Sigmoid colon (tissue), 7 donors: ENCODE data around the gene NDUFA8. TPM values are rescaled to one million over a fixed set of nuclear protein-coding genes. Genes with fewer than 3 reads are reported as not detected.

Experiments
- DNase-seq: peaks from one replicate; pipeline ENCODE4 v3.0.0-alpha.2; 2019
- H3K27ac ChIP-seq, 4 donors: fragments of 200-600 bp; sonication (generic); one replicate each; pipeline ENCODE4 v1.5.1; 2016 to 2019; ENCODE audit warnings: mild to moderate bottlenecking in 1 of 4
- H3K27me3 ChIP-seq, 3 donors: fragments of 200-600 bp; sonication (generic); one replicate each; pipeline ENCODE4 v1.5.1; 2019; ENCODE audit warnings: mild to moderate bottlenecking in 1 of 3
- H3K36me3 ChIP-seq, 4 donors: fragments of 200-600 bp; sonication (generic); one replicate each; pipeline ENCODE4 v1.5.1; 2016 to 2019
- H3K4me1 ChIP-seq, 4 donors: fragments of 200-600 bp; sonication (generic); one replicate each; pipeline ENCODE4 v1.5.1; 2017 to 2019
- H3K4me3 ChIP-seq, 4 donors: fragments of 200-600 bp; sonication (generic); one replicate each; pipeline ENCODE4 v1.5.1; 2017 to 2019; ENCODE audit warnings: mild to moderate bottlenecking in 2 of 4, moderate library complexity in 1 of 4
- H3K9me3 ChIP-seq, 4 donors: fragments of 200-600 bp in 3 of 4; sonication (generic) in 3 of 4; one replicate each; pipeline versions ENCODE4 v1.5.1 to v1.6.1; 2013 to 2019
- CTCF ChIP-seq, 4 experiments: fragments of 450-650 bp in 3 of 4; fragments of 200-600 bp in 1 of 4; IDR thresholded peaks; one replicate each; pipeline ENCODE4 v1.5.1; 2016 to 2019; ENCODE audit warnings: antibody characterized with exemption in 4 of 4, mild to moderate bottlenecking in 3 of 4, moderate library complexity in 2 of 4
- EP300 ChIP-seq, 4 donors: sonication (generic); formaldehyde crosslinking; IDR thresholded peaks; one replicate each; pipeline ENCODE4 v1.6.1; 2017; ENCODE audit warnings: antibody characterized with exemption in 4 of 4
- POLR2A ChIP-seq, 2 donors: fragments of 450-650 bp; IDR thresholded peaks; one replicate each; pipeline ENCODE4 v1.6.1; 2016; ENCODE audit warnings: antibody characterized with exemption in 2 of 2, mild to moderate bottlenecking in 2 of 2, moderate library complexity in 2 of 2
- POLR2AphosphoS5 ChIP-seq, 4 donors: sonication (generic); formaldehyde crosslinking; IDR thresholded peaks; one replicate each; pipeline ENCODE4 v1.6.1; 2017; ENCODE audit warnings: antibody characterized with exemption in 4 of 4
- WGBS, 2 donors: extraction: QIAGEN DNeasy Blood & Tissue Kit; methylation state at CpG; one replicate each; pipeline ENCODE4 v1.1.7; 2013; 5-methylcytosine and 5-hydroxymethylcytosine counted together
- intact Hi-C: fragments of 100-400 bp; cut with DNase I; formaldehyde crosslinking; loops from one replicate; pipeline ENCODE4 v1.15.1; 2023
- polyA plus RNA-seq, 3 donors: library from polyadenylated mRNA; stranded (reverse); fragments of 200-250 nt; gene quantifications; one replicate each; pipeline ENCODE4 v1.2.3, GENCODE V29; 2013
- total RNA-seq, 4 donors: library from RNA; depleted of rRNA; stranded (reverse); fragments of >200 nt; gene quantifications; one replicate each; pipeline ENCODE4 v1.1.0, GENCODE V29; 2016
- donor health status: healthy with polysubstance abuse.
- donor health status: Bipolar disorder and iron deficiency.
- donor health status: healthy.

The NDUFA8 gene
- total and polyA plus RNA-seq, 7 donors: 63.9 to 194 (median 92.7) TPM

GRCh38 chr9:122116448-122117173 is 43.0 kb downstream of the NDUFA8 start:
- no peaks in the 10 kb centered on the region for H3K36me3 ChIP-seq
- no peaks in the 10 kb centered on the region for H3K9me3 ChIP-seq
- no peaks in the 10 kb centered on the region for H3K4me1 ChIP-seq
- H3K27ac ChIP-seq: no peak overlapping the region
- TF ChIP-seq POLR2AphosphoS5 (IDR thresholded peaks at IDR 0.05) (no peak), EP300 (IDR thresholded peaks at IDR 0.05) (no peak), POLR2A (IDR thresholded peaks at IDR 0.05) (no peak), CTCF (IDR thresholded peaks at IDR 0.05) (no peak)
- H3K4me3 ChIP-seq: no peak overlapping the region
- DNase-seq: no peak
- H3K27me3 ChIP-seq: no peaks in the 10 kb centered on the region
- intact Hi-C loops: no loop called here
- WGBS, 2 donors: 88 to 91% methylated on average over 10 of the region's 10 CpGs

- H3K36me3 ChIP-seq: no peaks in the 10 kb centered on the region
- no peak overlapping the region for H3K4me3 ChIP-seq
- H3K27ac ChIP-seq: no peak overlapping the region
- H3K9me3 ChIP-seq: no peaks in the 10 kb centered on the region
- TF ChIP-seq CTCF (IDR thresholded peaks at IDR 0.05) (no peak), EP300 (IDR thresholded peaks at IDR 0.05) (no peak), POLR2A (IDR thresholded peaks at IDR 0.05) (no peak), POLR2AphosphoS5 (IDR thresholded peaks at IDR 0.05) (no peak)
- intact Hi-C loops: no loop called here
- DNase-seq: no peak
- H3K27me3 ChIP-seq: no peaks in the 10 kb centered on the region
- no peaks in the 10 kb centered on the region for H3K4me1 ChIP-seq
- 70 to 78% methylated on average over 4 of the region's 4 CpGs for WGBS, 2 donors
Observed at GRCh38 chr9:122116040-122116439, 43.5 kb downstream of the NDUFA8 start.

GRCh38 chr9:122115176-122116035 is 44.2 kb downstream of the NDUFA8 start:
- Histone ChIP-seq H3K27me3 (no peaks in the 10 kb centered on the region), H3K36me3 (no peaks in the 10 kb centered on the region), H3K4me3 (no peak overlapping the region), H3K9me3 (no peaks in the 10 kb centered on the region), H3K27ac (no peak overlapping the region), H3K4me1 (no peaks in the 10 kb centered on the region)
- DNase-seq: no peak
- no peak for TF ChIP-seq POLR2AphosphoS5 (IDR thresholded peaks at IDR 0.05)
- TF ChIP-seq CTCF (IDR thresholded peaks at IDR 0.05): no peak
- no peak for TF ChIP-seq POLR2A (IDR thresholded peaks at IDR 0.05)
- no peak for TF ChIP-seq EP300 (IDR thresholded peaks at IDR 0.05)
- intact Hi-C loops: no loop called here
- 66 to 85% methylated on average over 12 of the region's 12 CpGs for WGBS, 2 donors

- Histone ChIP-seq H3K4me3 (no peak overlapping the region), H3K36me3 (no peaks in the 10 kb centered on the region), H3K27ac (no peak overlapping the region), H3K9me3 (no peaks in the 10 kb centered on the region), H3K27me3 (no peaks in the 10 kb centered on the region), H3K4me1 (no peaks in the 10 kb centered on the region)
- TF ChIP-seq EP300 (IDR thresholded peaks at IDR 0.05) (no peak), POLR2A (IDR thresholded peaks at IDR 0.05) (no peak), POLR2AphosphoS5 (IDR thresholded peaks at IDR 0.05) (no peak)
- 39 to 47% methylated on average over 5 of the region's 5 CpGs for WGBS, 2 donors
- DNase-seq: no peak
- intact Hi-C loops: no loop called here
Observed at GRCh38 chr9:122113574-122113973, 46.0 kb downstream of the NDUFA8 start.

GRCh38 chr9:122112238-122112637 is 47.3 kb downstream of the NDUFA8 start:
- intact Hi-C loops: no loop called here
- TF ChIP-seq EP300 (IDR thresholded peaks at IDR 0.05): no peak
- TF ChIP-seq CTCF (IDR thresholded peaks at IDR 0.05): no peak
- no peak for TF ChIP-seq POLR2A (IDR thresholded peaks at IDR 0.05)
- TF ChIP-seq POLR2AphosphoS5 (IDR thresholded peaks at IDR 0.05): no peak
- Histone ChIP-seq H3K27me3 (no peaks in the 10 kb centered on the region), H3K36me3 (no peaks in the 10 kb centered on the region), H3K27ac (no peak overlapping the region), H3K4me3 (no peak overlapping the region), H3K9me3 (no peaks in the 10 kb centered on the region), H3K4me1 (peaks cover 0 to 13% (median 10%) of the 10 kb centered on the region in 4 donors)
- DNase-seq: no peak
- WGBS, 2 donors: 52 to 73% methylated on average over 6 of the region's 6 CpGs
